Colonic mucosa (tissue), 4 donors: ENCODE measurements around the gene SLC9C2. TPM values are rescaled to one million over a fixed set of nuclear protein-coding genes. Genes with fewer than 3 reads are reported as not detected.
"Not testable (repeated sequence)": the region's sequence is repeated elsewhere in the genome, so short reads cannot be mapped to it uniquely, and the experiment has no call there.

ENCODE experiments used
- DNase-seq: peaks from one replicate; pipeline ENCODE4 v3.0.0-alpha.2; 2020
- H3K27ac ChIP-seq: fragments of 200-600 bp; one replicate; pipeline ENCODE4 v1.8.0; 2021
- H3K27me3 ChIP-seq: fragments of 200-600 bp; one replicate; pipeline ENCODE4 v1.8.0; 2021
- H3K36me3 ChIP-seq: fragments of 200-600 bp; one replicate; pipeline ENCODE4 v1.8.0; 2021
- H3K4me1 ChIP-seq: fragments of 200-600 bp; one replicate; pipeline ENCODE4 v1.8.0; 2021; ENCODE audit warnings: mild to moderate bottlenecking
- H3K4me3 ChIP-seq: fragments of 200-600 bp; one replicate; pipeline ENCODE4 v1.8.0; 2021
- H3K9ac ChIP-seq, 2 donors: one replicate each; pipeline ENCODE4 v1.7.0; 2013; ENCODE audit warnings: control low read depth in 2 of 2, low read depth in 2 of 2, low read length in 2 of 2
- H3K9me3 ChIP-seq: fragments of 200-600 bp; one replicate; pipeline ENCODE4 v1.8.0; 2021
- intact Hi-C: fragments of 100-400 bp; cut with DNase I; formaldehyde crosslinking; loops from one replicate; pipeline ENCODE4 v1.14.1; 2022
- total RNA-seq, 2 donors: library from RNA; stranded (reverse); fragmentation: NEBNext Ultra II Directional in 1 of 2; extraction: Animal tissue kit (Norgen Biotek cat#: 25700) in 1 of 2; gene quantifications; one replicate each; pipeline ENCODE4 v1.2.1, GENCODE V29; 2021
- TF ChIP-seq, protein P1 (sequence below): fragments of 200-600 bp; IDR thresholded peaks from one replicate; pipeline ENCODE4 v1.8.0; 2022; ENCODE audit warnings: antibody characterized with exemption, mild to moderate bottlenecking
- donor health status: healthy.
- donor health status: DM: no; HTN: no; CAD: no.
- donor health status: DM: no; HTN: no; CAD: no.

SLC9C2 gene
- total RNA-seq, 2 donors from 2014 or later, result not detected

DNA sequence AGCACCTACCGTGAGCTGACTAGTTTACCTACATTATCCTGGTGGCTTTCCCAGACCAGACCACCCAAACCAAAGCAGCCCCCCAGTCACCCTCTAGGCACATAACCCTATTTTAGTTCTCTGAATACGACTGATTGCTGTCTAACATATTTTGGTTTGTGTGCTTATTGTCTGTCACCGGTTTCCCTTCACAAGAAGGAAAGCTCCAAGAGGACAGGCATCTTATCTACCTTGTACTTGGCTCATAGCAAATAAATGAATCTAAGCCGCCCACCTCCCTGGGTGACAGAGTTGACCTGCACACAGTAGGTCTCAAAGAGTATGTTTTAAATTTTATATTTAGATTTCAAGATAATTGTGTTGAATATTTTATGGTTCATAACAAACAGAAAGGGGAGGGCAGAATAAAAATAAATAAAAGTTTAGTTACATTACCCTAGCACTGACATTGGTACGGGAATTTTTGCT, 126.6 kb downstream of the SLC9C2 start:
- no peaks in the 10 kb centered on the region for H3K27me3 ChIP-seq
- peak; percentile 24 for DNase-seq
- TF ChIP-seq, protein P1, sequence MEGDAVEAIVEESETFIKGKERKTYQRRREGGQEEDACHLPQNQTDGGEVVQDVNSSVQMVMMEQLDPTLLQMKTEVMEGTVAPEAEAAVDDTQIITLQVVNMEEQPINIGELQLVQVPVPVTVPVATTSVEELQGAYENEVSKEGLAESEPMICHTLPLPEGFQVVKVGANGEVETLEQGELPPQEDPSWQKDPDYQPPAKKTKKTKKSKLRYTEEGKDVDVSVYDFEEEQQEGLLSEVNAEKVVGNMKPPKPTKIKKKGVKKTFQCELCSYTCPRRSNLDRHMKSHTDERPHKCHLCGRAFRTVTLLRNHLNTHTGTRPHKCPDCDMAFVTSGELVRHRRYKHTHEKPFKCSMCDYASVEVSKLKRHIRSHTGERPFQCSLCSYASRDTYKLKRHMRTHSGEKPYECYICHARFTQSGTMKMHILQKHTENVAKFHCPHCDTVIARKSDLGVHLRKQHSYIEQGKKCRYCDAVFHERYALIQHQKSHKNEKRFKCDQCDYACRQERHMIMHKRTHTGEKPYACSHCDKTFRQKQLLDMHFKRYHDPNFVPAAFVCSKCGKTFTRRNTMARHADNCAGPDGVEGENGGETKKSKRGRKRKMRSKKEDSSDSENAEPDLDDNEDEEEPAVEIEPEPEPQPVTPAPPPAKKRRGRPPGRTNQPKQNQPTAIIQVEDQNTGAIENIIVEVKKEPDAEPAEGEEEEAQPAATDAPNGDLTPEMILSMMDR, result no peak
- H3K9me3 ChIP-seq, result no peaks in the 10 kb centered on the region
- peaks cover 4% of the 10 kb centered on the region for H3K4me1 ChIP-seq
- H3K9ac ChIP-seq, result peak overlapping the region; percentile 84 to 95
- intact Hi-C loops, result no loop called here
- H3K4me3 ChIP-seq, result peak overlapping the region; percentile 54
- no peaks in the 10 kb centered on the region for H3K36me3 ChIP-seq
- peak overlapping the region; percentile 95 for H3K27ac ChIP-seq

DNA sequence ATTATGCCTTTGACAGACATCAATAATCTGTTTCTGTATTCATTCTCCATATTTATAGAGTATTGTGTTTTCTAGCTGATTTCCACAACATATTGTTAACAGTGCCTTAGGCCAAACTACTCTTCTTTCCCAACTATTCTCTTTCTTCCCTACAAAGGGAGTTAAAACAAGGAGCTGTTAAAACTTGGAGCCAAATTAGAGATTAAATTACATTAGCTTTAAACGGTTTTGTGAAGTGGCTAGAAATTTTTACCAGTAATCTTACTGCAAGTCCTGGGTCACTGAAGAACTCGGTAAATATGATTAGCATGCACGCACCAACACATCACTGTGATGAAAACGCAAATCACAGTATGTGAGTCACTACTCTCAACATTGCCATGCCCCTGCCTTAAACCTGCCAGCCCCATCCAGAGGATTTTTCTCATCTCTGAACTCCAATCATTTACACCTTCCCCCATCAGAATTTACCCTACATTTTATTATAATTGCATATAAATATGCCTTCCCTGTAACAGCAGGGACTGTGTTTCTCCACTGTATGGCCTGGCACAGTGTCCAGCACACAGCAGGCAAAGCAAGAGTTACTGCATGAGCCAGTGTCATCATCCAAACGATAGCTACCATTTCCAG, 127.2 kb downstream of the SLC9C2 start:
- no peaks in the 10 kb centered on the region for H3K36me3 ChIP-seq
- peak overlapping the region; percentile 54 for H3K4me3 ChIP-seq
- TF ChIP-seq, protein P1, result no peak
- no peaks in the 10 kb centered on the region for H3K9me3 ChIP-seq
- peaks cover 4% of the 10 kb centered on the region for H3K4me1 ChIP-seq
- no peaks in the 10 kb centered on the region for H3K27me3 ChIP-seq
- peak overlapping the region; percentile 95 for H3K27ac ChIP-seq
- peak overlapping the region; percentile 84 to 95 for H3K9ac ChIP-seq
- DNase-seq, result peak; percentile 30
- intact Hi-C loops, result no loop called here

DNA sequence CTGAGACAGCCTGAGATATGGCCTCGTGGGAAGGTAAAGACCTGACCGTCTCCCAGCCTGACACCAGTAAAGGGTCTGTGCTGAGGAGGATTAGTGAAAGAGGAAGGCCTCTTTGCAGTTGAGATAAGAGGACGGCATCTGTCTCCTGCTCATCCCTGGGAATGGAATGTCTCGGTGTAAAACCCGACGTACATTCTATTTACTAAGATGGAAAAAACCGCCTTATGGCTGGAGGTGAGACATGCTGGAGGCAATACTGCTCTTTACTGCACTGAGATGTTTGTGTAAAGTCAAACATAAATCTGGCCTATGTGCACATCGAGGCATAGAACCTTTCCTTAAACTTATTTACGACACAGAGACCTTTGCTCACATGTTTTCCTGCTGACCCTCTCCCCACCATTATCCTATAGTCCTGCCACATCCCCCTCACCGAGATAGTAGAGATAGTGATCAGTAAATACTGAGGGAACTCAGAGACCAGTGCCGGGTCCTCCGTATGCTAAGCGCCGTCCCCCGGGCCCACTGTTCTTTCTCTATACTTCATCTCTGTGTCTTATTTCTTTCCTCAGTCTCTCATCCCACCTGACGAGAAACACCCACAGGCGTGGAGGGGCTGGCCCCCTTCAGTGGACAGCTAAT, 128.0 kb downstream of the SLC9C2 start:
- not testable (repeated sequence) for H3K4me1 ChIP-seq, H3K9me3 ChIP-seq, H3K4me3 ChIP-seq, H3K27me3 ChIP-seq, H3K36me3 ChIP-seq
- peak overlapping the region; percentile 95 for H3K27ac ChIP-seq
- peak overlapping the region in 1 of 2 donors; percentile 61 for H3K9ac ChIP-seq
- peak; percentile 46 for DNase-seq
- intact Hi-C loops, result loop anchor here (5.0 kb wide), 1 partner anchor 43 kb away; no protein-coding TSS in a partner anchor

DNA sequence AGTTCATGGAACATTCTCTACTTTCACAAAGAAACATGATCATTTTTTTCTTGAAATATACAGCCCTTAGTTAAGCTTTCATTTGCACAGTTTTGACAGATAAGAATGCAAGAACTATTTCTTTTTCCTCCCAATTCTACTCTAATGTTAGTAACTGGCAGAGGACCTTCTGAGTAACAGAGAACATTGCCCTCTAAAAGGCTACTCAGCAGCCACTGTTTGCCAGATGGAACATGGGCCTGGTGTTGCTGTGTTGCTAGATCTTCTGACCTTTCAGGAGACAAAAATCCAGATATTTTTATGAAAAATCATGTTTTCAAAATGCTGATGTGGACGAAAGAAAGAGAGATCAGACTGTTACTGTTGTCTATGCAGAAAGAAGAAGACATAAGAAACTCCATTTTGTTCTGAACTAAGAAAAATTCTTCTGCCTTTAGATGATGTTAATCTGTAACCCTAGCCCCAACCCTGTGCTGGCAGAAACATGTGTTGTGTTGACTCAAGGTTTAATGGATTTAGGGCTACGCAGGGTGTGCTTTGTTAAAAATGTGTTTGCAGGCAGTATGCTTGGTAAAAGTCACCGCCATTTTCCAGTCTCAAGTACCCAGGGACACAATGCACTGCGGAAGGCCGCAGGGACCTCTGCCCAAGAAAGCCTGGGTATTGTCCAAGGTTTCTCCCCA, 128.6 kb downstream of the SLC9C2 start:
- intact Hi-C loops, result loop anchor here (5.0 kb wide), 1 partner anchor 42 kb away; no protein-coding TSS in a partner anchor
- H3K4me1 ChIP-seq, result peaks cover 4% of the 10 kb centered on the region
- TF ChIP-seq, protein P1, result no peak
- H3K27ac ChIP-seq, result peak overlapping the region; percentile 95
- peak overlapping the region in 1 of 2 donors; percentile 31 for H3K9ac ChIP-seq
- no peaks in the 10 kb centered on the region for H3K27me3 ChIP-seq
- DNase-seq, result peak; percentile 43
- no peaks in the 10 kb centered on the region for H3K9me3 ChIP-seq
- H3K36me3 ChIP-seq, result no peaks in the 10 kb centered on the region
- H3K4me3 ChIP-seq, result no peak overlapping the region

DNA sequence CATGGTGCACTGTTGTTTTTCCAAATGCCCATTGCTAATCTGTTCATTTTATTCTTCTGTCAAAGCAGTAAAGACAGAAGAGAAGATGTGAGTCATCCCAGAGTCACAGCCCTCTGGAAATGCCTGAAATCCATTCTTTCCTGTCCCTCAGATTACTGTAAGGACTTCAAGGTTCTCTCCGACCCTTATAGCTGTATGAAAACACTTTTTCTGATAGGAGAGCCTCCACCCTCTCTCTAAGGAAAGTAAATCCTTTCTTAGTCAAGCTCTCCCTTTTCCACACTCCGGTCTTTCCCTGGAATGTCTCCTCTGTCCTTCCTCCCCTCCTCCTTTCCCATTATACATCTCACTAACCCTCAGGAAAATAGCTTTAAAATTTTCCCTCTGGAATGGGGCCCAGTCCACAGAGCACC, 129.3 kb downstream of the SLC9C2 start:
- Histone ChIP-seq H3K9me3 (no peaks in the 10 kb centered on the region), H3K4me3 (no peak overlapping the region), H3K36me3 (no peaks in the 10 kb centered on the region), H3K4me1 (peaks cover 4% of the 10 kb centered on the region), H3K27me3 (no peaks in the 10 kb centered on the region), H3K9ac (peak overlapping the region in 1 of 2 donors; percentile 31), H3K27ac (peak overlapping the region; percentile 95)
- TF ChIP-seq, protein P1, result no peak
- DNase-seq, result no peak
- intact Hi-C loops, result loop anchor here (5.0 kb wide), 1 partner anchor 41 kb away; no protein-coding TSS in a partner anchor
